Endodermal cell (in vitro differentiated cells): Measurements from ENCODE around the gene SMC4. TPM values are rescaled to one million over a fixed set of nuclear protein-coding genes. Genes with fewer than 3 reads are reported as not detected.

Experiments used
- DNase-seq: peaks from one replicate; pipeline ENCODE4 v3.0.0-alpha.2; 2017
- H3K27ac ChIP-seq: 2 replicates; pipeline ENCODE4 v1.5.1; 2013; ENCODE audit warnings: mild to moderate bottlenecking, low read depth, low read length, moderate library complexity
- H3K27me3 ChIP-seq: 2 replicates; pipeline ENCODE4 v1.6.1; 2013; ENCODE audit warnings: mild to moderate bottlenecking, low read length, moderate library complexity; ENCODE audit not compliant: insufficient read depth, control insufficient read depth, poor library complexity, severe bottlenecking
- H3K36me3 ChIP-seq: 2 replicates; pipeline ENCODE4 v1.7.0; 2013; ENCODE audit warnings: mild to moderate bottlenecking, low read length, moderate library complexity; ENCODE audit not compliant: control insufficient read depth, insufficient read depth
- H3K4me1 ChIP-seq: one replicate; pipeline ENCODE4 v1.7.0; 2013; ENCODE audit warnings: low read length; ENCODE audit not compliant: control insufficient read depth, insufficient read depth
- H3K4me3 ChIP-seq: 2 replicates; pipeline ENCODE4 v1.5.1; 2013; ENCODE audit warnings: mild to moderate bottlenecking, low read length, moderate library complexity
- H3K9ac ChIP-seq: 2 replicates; pipeline ENCODE4 v1.6.1; 2013; ENCODE audit warnings: mild to moderate bottlenecking, low read length, moderate library complexity; ENCODE audit not compliant: poor library complexity, severe bottlenecking; ENCODE audit errors: extremely low read depth
- H3K9me3 ChIP-seq: 2 replicates; pipeline ENCODE4 v1.6.1; 2013; ENCODE audit warnings: mild to moderate bottlenecking, low read length, moderate library complexity; ENCODE audit not compliant: control insufficient read depth
- H3K27ac Mint-ChIP-seq: 2 replicates; pipeline ENCODE4 v1.8.0; 2020; ENCODE audit warnings: mixed read lengths
- H3K27me3 Mint-ChIP-seq: 2 replicates; pipeline ENCODE4 v1.8.0; 2021; ENCODE audit warnings: mild to moderate bottlenecking, mixed read lengths; ENCODE audit not compliant: insufficient read depth
- H3K36me3 Mint-ChIP-seq: 2 replicates; pipeline ENCODE4 v1.8.0; 2020; ENCODE audit warnings: low read depth, mixed read lengths
- H3K4me1 Mint-ChIP-seq: 2 replicates; pipeline ENCODE4 v1.8.0; 2020; ENCODE audit warnings: mixed read lengths
- H3K4me3 Mint-ChIP-seq: 2 replicates; pipeline ENCODE4 v1.8.0; 2020; ENCODE audit warnings: mild to moderate bottlenecking, moderate library complexity, mixed read lengths
- H3K9me3 Mint-ChIP-seq: 2 replicates; pipeline ENCODE4 v1.8.0; 2020; ENCODE audit warnings: mild to moderate bottlenecking, mixed read lengths
- WGBS, 2 experiments: methylation state at CpG; one replicate each; pipeline versions ENCODE4 v1.1.5 to v1.1.7; 2013; ENCODE audit warnings: missing lambda C conversion rate in 2 of 2, mixed read lengths in 1 of 2; ENCODE audit not compliant: insufficient coverage in 1 of 2, insufficient read length in 1 of 2; 5-methylcytosine and 5-hydroxymethylcytosine counted together
- total RNA-seq, 2 donors: library from RNA; stranded (reverse); fragmentation: NEBNext Ultra II Directional in 1 of 2; extraction: Animal tissue kit (Norgen Biotek cat#: 25700) in 1 of 2; gene quantifications; 2 replicates in 1 of 2; 3 replicates in 1 of 2; pipeline ENCODE4 v1.2.1, GENCODE V29; 2021
- TF ChIP-seq, protein P1 (sequence below): fragments of 200-600 bp; sonication (generic); conservative IDR thresholded peaks from 2 replicates; pipeline ENCODE4 v1.5.0; 2021; ENCODE audit warnings: antibody characterized with exemption, mild to moderate bottlenecking

The SMC4 gene
- total RNA-seq, 2 donors from 2014 or later = 97.5 to 139 TPM

DNA sequence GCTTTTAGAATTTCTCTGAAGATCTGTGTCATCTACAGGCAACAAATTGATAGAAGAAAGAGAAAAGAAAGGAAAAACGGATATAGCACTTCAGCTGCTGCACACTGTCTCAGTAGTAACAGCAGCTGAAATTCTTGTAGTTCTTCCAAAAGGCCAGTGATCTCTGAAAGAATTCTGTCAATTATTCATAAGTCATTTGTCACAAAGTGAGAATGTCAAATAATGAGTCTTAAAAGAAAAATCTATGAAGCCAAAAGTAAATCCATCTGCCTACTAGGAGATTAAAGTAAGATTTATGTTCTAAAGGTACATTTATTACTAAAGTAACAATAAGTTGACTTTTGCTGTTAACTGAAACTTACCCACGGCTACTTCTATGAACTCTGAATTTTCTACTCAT, 25.0 kb upstream of the SMC4 start:
- H3K27me3 ChIP-seq = no peaks in the 10 kb centered on the region
- Mint-ChIP-seq H3K4me1 (peaks cover 4% of the 10 kb centered on the region), H3K27ac (no peak overlapping the region), H3K4me3 (no peak overlapping the region), H3K36me3 (peaks cover 29% of the 10 kb centered on the region), H3K27me3 (no peaks in the 10 kb centered on the region), H3K9me3 (peaks cover 7% of the 10 kb centered on the region)
- TF ChIP-seq, protein P1, sequence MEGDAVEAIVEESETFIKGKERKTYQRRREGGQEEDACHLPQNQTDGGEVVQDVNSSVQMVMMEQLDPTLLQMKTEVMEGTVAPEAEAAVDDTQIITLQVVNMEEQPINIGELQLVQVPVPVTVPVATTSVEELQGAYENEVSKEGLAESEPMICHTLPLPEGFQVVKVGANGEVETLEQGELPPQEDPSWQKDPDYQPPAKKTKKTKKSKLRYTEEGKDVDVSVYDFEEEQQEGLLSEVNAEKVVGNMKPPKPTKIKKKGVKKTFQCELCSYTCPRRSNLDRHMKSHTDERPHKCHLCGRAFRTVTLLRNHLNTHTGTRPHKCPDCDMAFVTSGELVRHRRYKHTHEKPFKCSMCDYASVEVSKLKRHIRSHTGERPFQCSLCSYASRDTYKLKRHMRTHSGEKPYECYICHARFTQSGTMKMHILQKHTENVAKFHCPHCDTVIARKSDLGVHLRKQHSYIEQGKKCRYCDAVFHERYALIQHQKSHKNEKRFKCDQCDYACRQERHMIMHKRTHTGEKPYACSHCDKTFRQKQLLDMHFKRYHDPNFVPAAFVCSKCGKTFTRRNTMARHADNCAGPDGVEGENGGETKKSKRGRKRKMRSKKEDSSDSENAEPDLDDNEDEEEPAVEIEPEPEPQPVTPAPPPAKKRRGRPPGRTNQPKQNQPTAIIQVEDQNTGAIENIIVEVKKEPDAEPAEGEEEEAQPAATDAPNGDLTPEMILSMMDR = no peak
- peaks cover 39% of the 10 kb centered on the region for H3K36me3 ChIP-seq
- peaks cover 7% of the 10 kb centered on the region for H3K9me3 ChIP-seq
- H3K27ac ChIP-seq = no peak overlapping the region
- no peaks in the 10 kb centered on the region for H3K4me1 ChIP-seq
- no peak for DNase-seq
- H3K4me3 ChIP-seq = no peak overlapping the region
- H3K9ac ChIP-seq = no peak overlapping the region
- WGBS, 2 experiments = 87 to 100% methylated on average over 1 to 2 of the region's 2 CpGs

DNA sequence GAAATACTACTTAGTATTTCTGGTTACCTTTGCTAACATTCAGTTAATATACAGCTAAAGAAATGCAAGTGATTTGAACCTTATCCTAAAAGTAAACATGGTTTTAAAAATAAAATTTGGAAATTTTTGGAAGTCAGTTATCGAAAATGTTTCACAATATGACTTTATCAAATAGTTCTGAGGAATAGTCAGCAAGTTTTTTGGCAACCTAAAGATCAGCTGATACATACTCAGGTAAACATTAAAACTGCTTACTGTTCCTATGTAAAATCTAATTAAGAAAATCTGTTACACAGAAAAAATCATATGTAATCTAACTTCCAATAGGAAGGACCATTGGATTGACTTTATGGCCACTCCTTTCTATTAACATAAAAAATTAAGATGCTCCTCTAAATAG, 24.5 kb upstream of the SMC4 start:
- Histone ChIP-seq H3K36me3 (peaks cover 39% of the 10 kb centered on the region), H3K27ac (no peak overlapping the region), H3K9ac (no peak overlapping the region), H3K4me1 (no peaks in the 10 kb centered on the region), H3K4me3 (no peak overlapping the region), H3K9me3 (peaks cover 7% of the 10 kb centered on the region), H3K27me3 (no peaks in the 10 kb centered on the region)
- TF ChIP-seq, protein P1 = no peak
- Mint-ChIP-seq H3K27ac (no peak overlapping the region), H3K27me3 (no peaks in the 10 kb centered on the region), H3K4me3 (no peak overlapping the region), H3K36me3 (peaks cover 29% of the 10 kb centered on the region), H3K4me1 (peaks cover 4% of the 10 kb centered on the region), H3K9me3 (peaks cover 7% of the 10 kb centered on the region)
- no peak for DNase-seq
- 100% methylated on average over 1 of the region's 1 CpG; no CpG with 5 or more reads in 1 of the 2 experiments for WGBS, 2 experiments

DNA sequence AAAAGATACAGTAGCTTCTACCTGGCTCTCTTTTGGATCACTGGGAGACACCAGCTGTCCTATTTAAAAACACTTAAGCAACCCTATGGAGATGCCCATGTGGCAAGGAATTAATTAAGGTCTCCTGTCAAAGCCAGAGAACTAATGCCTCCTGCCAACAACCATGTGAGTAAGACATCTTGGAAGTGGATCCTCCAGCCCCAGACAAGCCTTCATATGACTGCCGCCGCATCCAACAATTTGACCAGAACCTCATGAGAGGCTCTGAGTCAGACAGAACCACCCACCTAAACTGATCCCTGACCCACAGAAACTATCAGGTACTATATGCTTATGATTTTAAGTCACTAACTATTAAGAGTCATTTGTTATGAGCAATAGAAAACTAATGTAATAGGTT, 22.8 kb upstream of the SMC4 start:
- H3K9me3 Mint-ChIP-seq = peaks cover 7% of the 10 kb centered on the region
- no peaks in the 10 kb centered on the region for H3K4me1 Mint-ChIP-seq
- peaks cover 7% of the 10 kb centered on the region for H3K9me3 ChIP-seq
- peaks cover 34% of the 10 kb centered on the region for H3K36me3 Mint-ChIP-seq
- H3K4me3 Mint-ChIP-seq = no peak overlapping the region
- no peak overlapping the region for H3K27ac ChIP-seq
- no peak overlapping the region for H3K4me3 ChIP-seq
- DNase-seq = no peak
- H3K4me1 ChIP-seq = no peaks in the 10 kb centered on the region
- no peak overlapping the region for H3K27ac Mint-ChIP-seq
- H3K27me3 Mint-ChIP-seq = no peaks in the 10 kb centered on the region
- no peaks in the 10 kb centered on the region for H3K27me3 ChIP-seq
- WGBS, 2 experiments = 94% methylated on average over 2 of the region's 2 CpGs; no CpG with 5 or more reads in 1 of the 2 experiments
- H3K36me3 ChIP-seq = peaks cover 39% of the 10 kb centered on the region
- TF ChIP-seq, protein P1 = no peak
- H3K9ac ChIP-seq = no peak overlapping the region
